Activated CD8-positive, alpha-beta memory T cell treated with anti-CD3 and anti-CD28 coated beads for 48 hours (primary cell): ENCODE measurements around the gene SH2D3C.
"Not testable (repeated sequence)": the region's sequence is repeated elsewhere in the genome, so short reads cannot be mapped to it uniquely, and the experiment has no call there.

Source experiments
- DNase-seq, 3 experiments: peaks; one replicate each; pipeline ENCODE4 v3.0.0-alpha.2; 2020; ENCODE audit warnings: low read depth in 2 of 3, low spot score in 2 of 3

Gene SH2D3C

GRCh38 chr9:127769101-127769500 is 9.4 kb downstream of the SH2D3C start:
- no peak for DNase-seq

- no peak for DNase-seq
Measured at GRCh38 chr9:127768698-127769097, 9.8 kb downstream of the SH2D3C start.

GRCh38 chr9:127767909-127768331 is 10.5 kb downstream of the SH2D3C start:
- no peak for DNase-seq

GRCh38 chr9:127767410-127767809 is 11.1 kb downstream of the SH2D3C start:
- DNase-seq, result no peak

GRCh38 chr9:127765418-127765817 is 13.0 kb downstream of the SH2D3C start:
- no peak for DNase-seq

GRCh38 chr9:127763918-127764384 is 14.5 kb downstream of the SH2D3C start:
- no peak for DNase-seq

- DNase-seq, result no peak
Measured at GRCh38 chr9:127762111-127762676, 16.3 kb downstream of the SH2D3C start.

- DNase-seq, result no peak
Measured at GRCh38 chr9:127761491-127761956, 16.9 kb downstream of the SH2D3C start.

- DNase-seq, result no peak
Measured at GRCh38 chr9:127761061-127761460, 17.4 kb downstream of the SH2D3C start.

- DNase-seq, result no peak
Measured at GRCh38 chr9:127758843-127759242, 19.6 kb downstream of the SH2D3C start.

GRCh38 chr9:127756776-127757175 is 21.7 kb downstream of the SH2D3C start:
- DNase-seq, result not testable (repeated sequence)

- DNase-seq, result no peak
Measured at GRCh38 chr9:127756233-127756632, 22.2 kb downstream of the SH2D3C start.

GRCh38 chr9:127755061-127756060 is 23.1 kb downstream of the SH2D3C start:
- DNase-seq, result no peak

GRCh38 chr9:127754099-127755060 is 24.1 kb downstream of the SH2D3C start:
- DNase-seq, result no peak

GRCh38 chr9:127753622-127754021 is 24.8 kb downstream of the SH2D3C start:
- DNase-seq, result no peak

GRCh38 chr9:127753148-127753547 is 25.3 kb downstream of the SH2D3C start:
- no peak for DNase-seq

GRCh38 chr9:127751269-127752054 is 27.0 kb downstream of the SH2D3C start:
- DNase-seq, result no peak

- no peak for DNase-seq
Measured at GRCh38 chr9:127749090-127749787, 29.2 kb downstream of the SH2D3C start.

- DNase-seq, result no peak
Measured at GRCh38 chr9:127746959-127747569, 31.4 kb downstream of the SH2D3C start.
